ENCODE measurements around the gene FIGNL2. TPM values are rescaled to one million over a fixed set of nuclear protein-coding genes. Genes with fewer than 3 reads are reported as not detected.

FIGNL2 gene
- total and polyA plus RNA-seq, 2 experiments from 2014 or later, result 1.1 to 5.2 TPM

DNA sequence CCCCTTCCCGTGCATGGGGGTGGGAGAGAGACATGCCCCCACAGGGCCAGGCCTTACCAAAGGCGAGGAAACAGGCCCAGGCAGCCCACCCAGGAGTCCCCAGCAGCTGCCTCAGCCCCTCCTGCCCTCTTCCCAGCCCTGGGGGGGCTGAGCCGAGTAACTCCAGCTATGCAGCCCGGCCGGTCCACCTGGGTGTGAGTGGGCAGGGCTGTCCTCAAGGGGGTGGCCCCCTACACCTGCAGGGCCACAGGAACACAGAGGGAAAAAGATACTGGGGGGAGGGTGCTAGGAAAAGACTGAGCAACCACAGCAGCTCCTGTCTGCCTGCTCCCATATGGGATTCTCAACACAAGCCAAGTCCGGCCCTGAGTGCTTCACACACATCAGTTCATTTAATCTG lies 7.6 kb downstream of the FIGNL2 start (continued):
- TF ChIP-seq, protein P1, sequence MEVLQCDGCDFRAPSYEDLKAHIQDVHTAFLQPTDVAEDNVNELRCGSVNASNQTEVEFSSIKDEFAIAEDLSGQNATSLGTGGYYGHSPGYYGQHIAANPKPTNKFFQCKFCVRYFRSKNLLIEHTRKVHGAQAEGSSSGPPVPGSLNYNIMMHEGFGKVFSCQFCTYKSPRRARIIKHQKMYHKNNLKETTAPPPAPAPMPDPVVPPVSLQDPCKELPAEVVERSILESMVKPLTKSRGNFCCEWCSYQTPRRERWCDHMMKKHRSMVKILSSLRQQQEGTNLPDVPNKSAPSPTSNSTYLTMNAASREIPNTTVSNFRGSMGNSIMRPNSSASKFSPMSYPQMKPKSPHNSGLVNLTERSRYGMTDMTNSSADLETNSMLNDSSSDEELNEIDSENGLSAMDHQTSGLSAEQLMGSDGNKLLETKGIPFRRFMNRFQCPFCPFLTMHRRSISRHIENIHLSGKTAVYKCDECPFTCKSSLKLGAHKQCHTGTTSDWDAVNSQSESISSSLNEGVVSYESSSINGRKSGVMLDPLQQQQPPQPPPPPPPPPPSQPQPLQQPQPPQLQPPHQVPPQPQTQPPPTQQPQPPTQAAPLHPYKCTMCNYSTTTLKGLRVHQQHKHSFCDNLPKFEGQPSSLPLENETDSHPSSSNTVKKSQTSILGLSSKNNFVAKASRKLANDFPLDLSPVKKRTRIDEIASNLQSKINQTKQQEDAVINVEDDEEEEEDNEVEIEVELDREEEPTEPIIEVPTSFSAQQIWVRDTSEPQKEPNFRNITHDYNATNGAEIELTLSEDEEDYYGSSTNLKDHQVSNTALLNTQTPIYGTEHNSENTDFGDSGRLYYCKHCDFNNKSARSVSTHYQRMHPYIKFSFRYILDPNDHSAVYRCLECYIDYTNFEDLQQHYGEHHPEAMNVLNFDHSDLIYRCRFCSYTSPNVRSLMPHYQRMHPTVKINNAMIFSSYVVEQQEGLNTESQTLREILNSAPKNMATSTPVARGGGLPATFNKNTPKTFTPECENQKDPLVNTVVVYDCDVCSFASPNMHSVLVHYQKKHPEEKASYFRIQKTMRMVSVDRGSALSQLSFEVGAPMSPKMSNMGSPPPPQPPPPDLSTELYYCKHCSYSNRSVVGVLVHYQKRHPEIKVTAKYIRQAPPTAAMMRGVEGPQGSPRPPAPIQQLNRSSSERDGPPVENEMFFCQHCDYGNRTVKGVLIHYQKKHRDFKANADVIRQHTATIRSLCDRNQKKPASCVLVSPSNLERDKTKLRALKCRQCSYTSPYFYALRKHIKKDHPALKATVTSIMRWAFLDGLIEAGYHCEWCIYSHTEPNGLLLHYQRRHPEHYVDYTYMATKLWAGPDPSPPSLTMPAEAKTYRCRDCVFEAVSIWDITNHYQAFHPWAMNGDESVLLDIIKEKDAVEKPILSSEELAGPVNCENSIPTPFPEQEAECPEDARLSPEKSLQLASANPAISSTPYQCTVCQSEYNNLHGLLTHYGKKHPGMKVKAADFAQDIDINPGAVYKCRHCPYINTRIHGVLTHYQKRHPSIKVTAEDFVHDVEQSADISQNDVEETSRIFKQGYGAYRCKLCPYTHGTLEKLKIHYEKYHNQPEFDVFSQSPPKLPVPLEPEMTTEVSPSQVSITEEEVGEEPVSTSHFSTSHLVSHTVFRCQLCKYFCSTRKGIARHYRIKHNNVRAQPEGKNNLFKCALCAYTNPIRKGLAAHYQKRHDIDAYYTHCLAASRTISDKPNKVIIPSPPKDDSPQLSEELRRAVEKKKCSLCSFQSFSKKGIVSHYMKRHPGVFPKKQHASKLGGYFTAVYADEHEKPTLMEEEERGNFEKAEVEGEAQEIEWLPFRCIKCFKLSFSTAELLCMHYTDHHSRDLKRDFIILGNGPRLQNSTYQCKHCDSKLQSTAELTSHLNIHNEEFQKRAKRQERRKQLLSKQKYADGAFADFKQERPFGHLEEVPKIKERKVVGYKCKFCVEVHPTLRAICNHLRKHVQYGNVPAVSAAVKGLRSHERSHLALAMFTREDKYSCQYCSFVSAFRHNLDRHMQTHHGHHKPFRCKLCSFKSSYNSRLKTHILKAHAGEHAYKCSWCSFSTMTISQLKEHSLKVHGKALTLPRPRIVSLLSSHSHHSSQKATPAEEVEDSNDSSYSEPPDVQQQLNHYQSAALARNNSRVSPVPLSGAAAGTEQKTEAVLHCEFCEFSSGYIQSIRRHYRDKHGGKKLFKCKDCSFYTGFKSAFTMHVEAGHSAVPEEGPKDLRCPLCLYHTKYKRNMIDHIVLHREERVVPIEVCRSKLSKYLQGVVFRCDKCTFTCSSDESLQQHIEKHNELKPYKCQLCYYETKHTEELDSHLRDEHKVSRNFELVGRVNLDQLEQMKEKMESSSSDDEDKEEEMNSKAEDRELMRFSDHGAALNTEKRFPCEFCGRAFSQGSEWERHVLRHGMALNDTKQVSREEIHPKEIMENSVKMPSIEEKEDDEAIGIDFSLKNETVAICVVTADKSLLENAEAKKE (CRISPR knock-in tag; IDR thresholded peaks at IDR 0.05), result no peak
- no peak for TF ChIP-seq EZH2 (IDR thresholded peaks at IDR 0.05; ENCODE audit: low read depth, unreplicated experiment)

DNA sequence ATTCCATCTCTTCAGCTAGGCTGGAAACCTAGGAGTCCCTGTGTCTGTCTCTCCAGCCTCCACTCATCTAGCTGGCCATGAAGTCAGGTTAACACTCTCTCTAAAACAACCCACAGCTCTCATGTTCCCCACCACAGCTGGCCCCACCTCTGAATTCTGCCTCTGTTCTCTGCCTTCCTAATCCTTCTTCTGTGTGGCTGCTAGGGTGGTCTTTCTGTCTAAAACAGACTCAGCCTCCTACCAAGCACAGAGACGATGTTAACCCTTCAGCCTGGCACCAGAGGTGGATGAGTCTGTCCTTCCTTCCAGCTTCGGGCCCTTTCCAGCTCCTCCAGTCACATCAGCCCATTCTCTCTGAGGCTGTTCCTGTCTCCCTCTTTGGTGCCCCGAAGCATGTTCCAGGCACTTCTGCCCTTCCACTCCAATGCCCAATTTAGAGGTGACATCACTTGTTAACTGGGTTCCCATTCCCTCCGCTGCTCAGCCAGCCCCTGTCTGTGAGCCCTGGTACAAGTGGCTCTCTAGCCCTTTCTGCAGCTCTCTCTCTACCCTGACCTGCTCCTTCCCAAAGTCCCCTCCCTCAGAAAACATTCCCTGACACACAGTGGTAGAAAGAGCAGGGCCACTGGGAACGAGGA lies 9.1 kb downstream of the FIGNL2 start:
- Histone ChIP-seq H3F3A (replicated peaks; ENCODE audit: low read depth) (no peaks in the 10 kb centered on the region), H4K20me1 (replicated peaks; ENCODE audit: insufficient read depth) (no peaks in the 10 kb centered on the region; the same call in 1 of the 2 replicates), H3K4me3 (no peak overlapping the region), H3K4me1 (ENCODE audit: insufficient read depth) (peaks cover 39% of the 10 kb centered on the region), H3K79me2 (replicated peaks; ENCODE audit: insufficient read depth) (no peaks in the 10 kb centered on the region), H3K27ac (ENCODE audit: low read depth) (no peak overlapping the region), H3K9me2 (ENCODE audit: insufficient read depth) (no peaks in the 10 kb centered on the region), H3K36me3 (ENCODE audit: insufficient read depth) (no peaks in the 10 kb centered on the region), H3K27me3 (ENCODE audit: insufficient read depth) (0 out of 2 replicates have a peak, but pooled peaks cover 4% of the 10 kb centered on the region), H2AFZ (no peak overlapping the region), H3K4me2 (no peak overlapping the region)
- H3K4me1 Mint-ChIP-seq, result peaks cover 57% of the 10 kb centered on the region
- H3K27me3 Mint-ChIP-seq (ENCODE audit: insufficient read depth, low read depth, poor library complexity), result peaks cover 16% of the 10 kb centered on the region
- H3K36me3 Mint-ChIP-seq (ENCODE audit: low read depth), result no peaks in the 10 kb centered on the region
- no peaks in the 10 kb centered on the region; the same call in 2 of the 3 replicates for H3K9me3 Mint-ChIP-seq
- H3K27ac Mint-ChIP-seq, result no peak overlapping the region
- ATAC-seq, result no peak
- TF ChIP-seq, protein P2, sequence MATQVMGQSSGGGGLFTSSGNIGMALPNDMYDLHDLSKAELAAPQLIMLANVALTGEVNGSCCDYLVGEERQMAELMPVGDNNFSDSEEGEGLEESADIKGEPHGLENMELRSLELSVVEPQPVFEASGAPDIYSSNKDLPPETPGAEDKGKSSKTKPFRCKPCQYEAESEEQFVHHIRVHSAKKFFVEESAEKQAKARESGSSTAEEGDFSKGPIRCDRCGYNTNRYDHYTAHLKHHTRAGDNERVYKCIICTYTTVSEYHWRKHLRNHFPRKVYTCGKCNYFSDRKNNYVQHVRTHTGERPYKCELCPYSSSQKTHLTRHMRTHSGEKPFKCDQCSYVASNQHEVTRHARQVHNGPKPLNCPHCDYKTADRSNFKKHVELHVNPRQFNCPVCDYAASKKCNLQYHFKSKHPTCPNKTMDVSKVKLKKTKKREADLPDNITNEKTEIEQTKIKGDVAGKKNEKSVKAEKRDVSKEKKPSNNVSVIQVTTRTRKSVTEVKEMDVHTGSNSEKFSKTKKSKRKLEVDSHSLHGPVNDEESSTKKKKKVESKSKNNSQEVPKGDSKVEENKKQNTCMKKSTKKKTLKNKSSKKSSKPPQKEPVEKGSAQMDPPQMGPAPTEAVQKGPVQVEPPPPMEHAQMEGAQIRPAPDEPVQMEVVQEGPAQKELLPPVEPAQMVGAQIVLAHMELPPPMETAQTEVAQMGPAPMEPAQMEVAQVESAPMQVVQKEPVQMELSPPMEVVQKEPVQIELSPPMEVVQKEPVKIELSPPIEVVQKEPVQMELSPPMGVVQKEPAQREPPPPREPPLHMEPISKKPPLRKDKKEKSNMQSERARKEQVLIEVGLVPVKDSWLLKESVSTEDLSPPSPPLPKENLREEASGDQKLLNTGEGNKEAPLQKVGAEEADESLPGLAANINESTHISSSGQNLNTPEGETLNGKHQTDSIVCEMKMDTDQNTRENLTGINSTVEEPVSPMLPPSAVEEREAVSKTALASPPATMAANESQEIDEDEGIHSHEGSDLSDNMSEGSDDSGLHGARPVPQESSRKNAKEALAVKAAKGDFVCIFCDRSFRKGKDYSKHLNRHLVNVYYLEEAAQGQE (IDR thresholded peaks at IDR 0.05; ENCODE audit: unreplicated experiment), result no peak
- TF ChIP-seq ZNF114 (CRISPR knock-in tag; IDR thresholded peaks at IDR 0.05) (no peak), EZH2phosphoT487 (IDR thresholded peaks at IDR 0.05; ENCODE audit: unreplicated experiment) (no peak), JUNB (IDR thresholded peaks at IDR 0.05; ENCODE audit: unreplicated experiment) (no peak), EZH2 (IDR thresholded peaks at IDR 0.05; ENCODE audit: low read depth, unreplicated experiment) (no peak)
- TF ChIP-seq, protein P3, sequence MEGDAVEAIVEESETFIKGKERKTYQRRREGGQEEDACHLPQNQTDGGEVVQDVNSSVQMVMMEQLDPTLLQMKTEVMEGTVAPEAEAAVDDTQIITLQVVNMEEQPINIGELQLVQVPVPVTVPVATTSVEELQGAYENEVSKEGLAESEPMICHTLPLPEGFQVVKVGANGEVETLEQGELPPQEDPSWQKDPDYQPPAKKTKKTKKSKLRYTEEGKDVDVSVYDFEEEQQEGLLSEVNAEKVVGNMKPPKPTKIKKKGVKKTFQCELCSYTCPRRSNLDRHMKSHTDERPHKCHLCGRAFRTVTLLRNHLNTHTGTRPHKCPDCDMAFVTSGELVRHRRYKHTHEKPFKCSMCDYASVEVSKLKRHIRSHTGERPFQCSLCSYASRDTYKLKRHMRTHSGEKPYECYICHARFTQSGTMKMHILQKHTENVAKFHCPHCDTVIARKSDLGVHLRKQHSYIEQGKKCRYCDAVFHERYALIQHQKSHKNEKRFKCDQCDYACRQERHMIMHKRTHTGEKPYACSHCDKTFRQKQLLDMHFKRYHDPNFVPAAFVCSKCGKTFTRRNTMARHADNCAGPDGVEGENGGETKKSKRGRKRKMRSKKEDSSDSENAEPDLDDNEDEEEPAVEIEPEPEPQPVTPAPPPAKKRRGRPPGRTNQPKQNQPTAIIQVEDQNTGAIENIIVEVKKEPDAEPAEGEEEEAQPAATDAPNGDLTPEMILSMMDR (conservative IDR thresholded peaks at IDR 0.05; ENCODE audit: low read depth in 2 of 2), result no peak
- TF ChIP-seq, protein P4, sequence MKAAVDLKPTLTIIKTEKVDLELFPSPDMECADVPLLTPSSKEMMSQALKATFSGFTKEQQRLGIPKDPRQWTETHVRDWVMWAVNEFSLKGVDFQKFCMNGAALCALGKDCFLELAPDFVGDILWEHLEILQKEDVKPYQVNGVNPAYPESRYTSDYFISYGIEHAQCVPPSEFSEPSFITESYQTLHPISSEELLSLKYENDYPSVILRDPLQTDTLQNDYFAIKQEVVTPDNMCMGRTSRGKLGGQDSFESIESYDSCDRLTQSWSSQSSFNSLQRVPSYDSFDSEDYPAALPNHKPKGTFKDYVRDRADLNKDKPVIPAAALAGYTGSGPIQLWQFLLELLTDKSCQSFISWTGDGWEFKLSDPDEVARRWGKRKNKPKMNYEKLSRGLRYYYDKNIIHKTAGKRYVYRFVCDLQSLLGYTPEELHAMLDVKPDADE (IDR thresholded peaks at IDR 0.05), result no peak
- peak; percentile 22 for DNase-seq (ENCODE audit: low spot score)
- H3K4me3 Mint-ChIP-seq, result no peak overlapping the region
